ENCODE measurements around the gene GDF2. TPM values are rescaled to one million over a fixed set of nuclear protein-coding genes. Genes with fewer than 3 reads are reported as not detected.

Gene GDF2
- total and polyA plus RNA-seq, 2 of the 4 experiments (the other 2 are of a cell fraction) = under 0.01 TPM; not detected in 1

- no peak for ATAC-seq (ENCODE audit: low read depth)
- WGBS, 2 experiments (ENCODE audit: extremely low coverage in 2 of 2, insufficient read length in 1 of 2) = 73% methylated on average over 3 of the region's 13 CpGs; no CpG with 5 or more reads in 1 of the 2 experiments
These were observed 23.0 kb downstream of the GDF2 start for GRCh38 chr10:47344996-47345870.

More at GRCh38 chr10:47344996-47345870, 23.0 kb downstream of the GDF2 start:
- no peaks in the 10 kb centered on the region for H3K4me1 ChIP-seq (ENCODE audit: control insufficient read depth, insufficient read depth, low read length)
- intact Hi-C loops (cut with micrococcal nuclease) (no loop called here), in situ Hi-C loops (cut with MboI; ENCODE audit: low sequenced_read_pairs) (no loop called here), dilution Hi-C loops (cut with HindIII; ENCODE audit: low sequenced_read_pairs, unreplicated experiment) (no loop called here)
- no peak overlapping the region for H3K27ac ChIP-seq (ENCODE audit: insufficient read depth, low read length)
- no peak overlapping the region for H4K91ac ChIP-seq (ENCODE audit: insufficient read depth, low read depth, low read length)
- no peak overlapping the region for H2AFZ ChIP-seq (replicated peaks; ENCODE audit: low read length, poor library complexity)
- no peaks in the 10 kb centered on the region for H3K36me3 ChIP-seq (ENCODE audit: control insufficient read depth, insufficient read depth, low read length)
- H3K27me3 ChIP-seq (ENCODE audit: control insufficient read depth, insufficient read depth, low read length) = peaks cover 20% of the 10 kb centered on the region
- H3K4ac ChIP-seq (ENCODE audit: low read depth, low read length) = no peak overlapping the region
- no peaks in the 10 kb centered on the region for H3K79me1 ChIP-seq (ENCODE audit: low read depth in 1 of 2, low read length in 2 of 2)
- H2BK20ac ChIP-seq (ENCODE audit: low read depth, low read length) = no peak overlapping the region
- no peak for DNase-seq
- no peaks in the 10 kb centered on the region for H4K20me1 ChIP-seq (ENCODE audit: insufficient read depth, low read length)
- no peak overlapping the region for H2BK5ac ChIP-seq (ENCODE audit: low read depth, low read length, poor library complexity, severe bottlenecking)
- ChIA-PET POLR2A (ENCODE audit: unreplicated experiment) (no interaction called here), CTCF (no interaction called here)
- no peak overlapping the region for H3K9ac ChIP-seq (ENCODE audit: low read depth, low read length)
- H3K4me3 ChIP-seq (ENCODE audit: insufficient read depth, low read depth, low read length) = no peak overlapping the region
- H3K9me3 ChIP-seq (ENCODE audit: control insufficient read depth, insufficient read depth, low read length) = no peaks in the 10 kb centered on the region
- no peak overlapping the region for H2BK15ac ChIP-seq (ENCODE audit: low read depth, low read length)
- BruUV-seq (replicated peaks) = no TSS peak
- H4K5ac ChIP-seq (ENCODE audit: low read depth, low read length) = no peak overlapping the region
- no peak overlapping the region for H3K14ac ChIP-seq (replicated peaks; ENCODE audit: low read depth, low read length)
- H3K4me2 ChIP-seq (ENCODE audit: low read depth, low read length) = no peak overlapping the region
- H3K9me1 ChIP-seq (ENCODE audit: insufficient read depth, low read length) = no peaks in the 10 kb centered on the region
- no peak overlapping the region for H3K56ac ChIP-seq (ENCODE audit: extremely low read depth, insufficient read depth, low read length)
- H2AK9ac ChIP-seq (replicated peaks; ENCODE audit: low read depth, low read length, poor library complexity) = no peak overlapping the region
- H2AK5ac ChIP-seq (ENCODE audit: low read depth, low read length) = no peak overlapping the region
- TF ChIP-seq, protein P1, sequence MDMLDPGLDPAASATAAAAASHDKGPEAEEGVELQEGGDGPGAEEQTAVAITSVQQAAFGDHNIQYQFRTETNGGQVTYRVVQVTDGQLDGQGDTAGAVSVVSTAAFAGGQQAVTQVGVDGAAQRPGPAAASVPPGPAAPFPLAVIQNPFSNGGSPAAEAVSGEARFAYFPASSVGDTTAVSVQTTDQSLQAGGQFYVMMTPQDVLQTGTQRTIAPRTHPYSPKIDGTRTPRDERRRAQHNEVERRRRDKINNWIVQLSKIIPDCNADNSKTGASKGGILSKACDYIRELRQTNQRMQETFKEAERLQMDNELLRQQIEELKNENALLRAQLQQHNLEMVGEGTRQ (IDR thresholded peaks at IDR 0.05; ENCODE audit: low read depth, low read length) = no peak
- TF ChIP-seq RFX5 (IDR thresholded peaks at IDR 0.05; ENCODE audit: low read depth, low read length) = no peak
- H2BK120ac ChIP-seq (ENCODE audit: low read depth, low read length) = no peak overlapping the region
- H3K18ac ChIP-seq (ENCODE audit: low read depth, low read length) = no peak overlapping the region
- H3K23ac ChIP-seq (ENCODE audit: low read depth, low read length) = no peak overlapping the region
- H4K8ac ChIP-seq (ENCODE audit: low read depth in 2 of 2, low read length in 2 of 2) = no peak overlapping the region
